AML-193 (cell line): ENCODE measurements around the gene KIFAP3.
"Not testable (repeated sequence)": the region's sequence is repeated elsewhere in the genome, so short reads cannot be mapped to it uniquely, and the experiment has no call there.

Experiments used
- DNase-seq, 2 experiments: peaks; one replicate each; lab custom pipeline; 2025; lab: John Stamatoyannopoulos, UW

KIFAP3 gene

DNA sequence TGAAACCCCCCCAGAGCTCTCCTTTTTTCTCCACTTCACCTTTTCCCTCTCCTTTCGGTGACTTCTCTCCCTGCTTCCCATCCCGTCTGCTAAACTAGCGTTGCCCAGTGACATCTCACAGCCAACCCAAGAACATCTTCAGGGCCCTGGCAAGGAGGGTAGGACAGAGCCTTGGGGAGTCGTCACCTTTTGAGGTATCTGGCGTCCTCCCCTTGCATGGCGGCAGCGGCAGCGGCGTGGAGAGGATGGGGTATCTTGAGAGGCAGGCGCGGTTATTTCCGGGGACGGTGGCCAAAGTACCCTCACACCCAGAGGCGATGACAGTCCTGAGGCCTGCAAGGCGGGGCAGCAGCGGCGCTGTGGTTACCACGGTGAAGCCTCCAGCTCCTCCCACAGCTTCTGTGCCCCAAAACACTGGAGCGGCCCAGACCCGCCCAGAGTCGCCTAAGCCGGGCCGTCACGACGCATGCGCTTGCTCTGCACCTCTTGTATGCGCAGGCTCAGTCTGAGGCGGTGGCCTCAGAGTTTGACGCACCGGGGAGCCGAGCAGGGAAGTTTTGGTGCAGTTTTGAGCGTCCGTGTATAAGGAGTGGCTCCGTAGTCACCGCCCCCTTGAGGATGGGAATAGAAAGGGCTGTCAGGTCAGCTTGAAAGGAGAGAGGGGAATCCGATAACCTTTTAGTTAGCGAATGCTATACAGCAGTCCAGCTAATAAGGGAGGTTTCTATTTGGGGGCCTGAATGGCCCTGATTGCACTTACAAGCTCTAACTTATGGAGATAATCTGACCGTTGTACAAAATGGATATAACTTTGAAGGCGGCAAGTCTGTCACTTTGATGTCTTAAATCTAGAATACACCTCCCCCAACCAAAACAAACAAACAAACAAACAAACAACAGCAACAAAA lies at the start of gene KIFAP3:
KIFAP3 (minus strand) TSS at position 446 of the 908 bp plus-strand sequence; CDS start at position 218, 228 bp downstream.
- DNase-seq = peak; percentile 98 to 99

DNA sequence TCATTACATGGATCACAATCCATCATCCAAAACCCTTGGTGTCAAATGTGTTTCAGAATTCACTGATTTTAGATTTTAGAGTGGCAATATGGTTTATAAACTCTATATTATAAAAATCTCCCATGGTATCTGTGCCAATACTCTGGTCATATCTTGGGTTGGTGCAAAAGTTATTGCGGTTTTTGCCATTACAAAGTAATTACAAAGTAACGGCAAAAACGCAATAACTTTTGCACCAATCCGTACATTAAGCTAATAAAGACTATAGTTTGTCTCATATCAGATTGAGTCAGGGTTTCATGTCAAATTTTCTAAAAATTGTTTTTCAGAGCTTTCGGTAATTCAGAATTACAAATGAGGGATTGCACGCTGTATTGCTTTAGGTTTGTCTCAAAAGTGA lies 47.9 kb upstream of the KIFAP3 start:
- DNase-seq = no peak

DNA sequence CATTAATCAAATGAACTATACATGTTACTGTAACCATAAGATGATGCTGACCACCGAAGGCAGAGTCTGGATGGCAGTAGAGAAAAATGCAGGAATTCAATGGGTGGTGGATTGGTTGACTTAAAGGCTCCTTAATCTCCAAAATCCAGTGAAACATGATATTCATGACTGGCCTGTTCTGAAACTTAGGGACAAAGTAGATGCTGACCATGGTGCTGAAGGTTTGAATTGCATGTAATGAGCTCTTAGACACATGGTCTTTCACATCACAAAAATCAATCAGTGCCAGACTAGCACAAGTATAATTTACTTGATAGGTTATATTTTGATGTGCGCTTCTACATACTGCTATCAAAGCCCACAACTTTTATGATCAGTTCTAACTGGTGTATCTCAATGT lies 40.4 kb upstream of the KIFAP3 start:
- DNase-seq = no peak

DNA sequence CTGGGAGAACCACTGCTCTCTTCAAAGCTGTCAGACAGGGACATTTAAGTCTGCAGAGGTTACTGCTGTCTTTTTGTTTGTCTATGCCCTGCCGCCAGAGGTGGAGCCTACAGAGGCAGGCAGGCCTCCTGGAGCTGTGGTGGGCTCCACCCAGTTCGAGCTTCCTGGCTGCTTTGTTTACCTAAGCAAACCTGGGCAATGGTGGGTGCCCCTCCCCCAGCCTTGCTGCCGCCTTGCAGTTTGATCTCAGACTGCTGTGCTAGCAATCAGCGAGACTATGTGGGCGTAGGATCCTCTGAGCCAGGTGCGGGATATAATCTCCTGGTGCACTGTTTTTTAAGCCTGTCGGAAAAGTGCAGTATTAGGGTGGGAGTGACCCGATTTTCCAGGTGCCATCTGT lies 38.6 kb upstream of the KIFAP3 start:
- DNase-seq = not testable (repeated sequence)

DNA sequence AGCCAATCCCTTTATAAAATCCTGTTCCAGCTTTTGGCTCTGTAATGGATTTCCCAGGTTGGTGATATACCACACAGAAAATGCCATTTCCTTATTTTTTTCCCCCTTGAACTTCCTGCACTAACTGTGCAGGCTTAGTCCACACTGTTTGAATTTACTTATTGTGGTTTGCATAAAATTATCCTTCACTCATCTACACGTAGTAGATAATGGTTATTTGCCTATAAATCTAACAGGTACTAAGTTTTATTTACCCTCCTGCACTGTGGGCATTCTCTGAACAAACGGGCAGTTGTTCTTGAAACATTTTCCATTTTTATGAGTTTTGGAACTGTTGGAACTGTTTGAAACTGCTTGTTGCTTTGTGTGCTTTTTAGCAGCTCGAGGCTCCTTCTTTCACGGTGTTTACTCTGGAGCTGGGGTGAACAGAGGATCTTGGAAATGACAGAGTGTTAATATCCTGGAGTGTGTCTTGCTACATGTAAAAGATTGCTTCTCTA lies 23.0 kb upstream of the KIFAP3 start:
- no peak for DNase-seq

DNA sequence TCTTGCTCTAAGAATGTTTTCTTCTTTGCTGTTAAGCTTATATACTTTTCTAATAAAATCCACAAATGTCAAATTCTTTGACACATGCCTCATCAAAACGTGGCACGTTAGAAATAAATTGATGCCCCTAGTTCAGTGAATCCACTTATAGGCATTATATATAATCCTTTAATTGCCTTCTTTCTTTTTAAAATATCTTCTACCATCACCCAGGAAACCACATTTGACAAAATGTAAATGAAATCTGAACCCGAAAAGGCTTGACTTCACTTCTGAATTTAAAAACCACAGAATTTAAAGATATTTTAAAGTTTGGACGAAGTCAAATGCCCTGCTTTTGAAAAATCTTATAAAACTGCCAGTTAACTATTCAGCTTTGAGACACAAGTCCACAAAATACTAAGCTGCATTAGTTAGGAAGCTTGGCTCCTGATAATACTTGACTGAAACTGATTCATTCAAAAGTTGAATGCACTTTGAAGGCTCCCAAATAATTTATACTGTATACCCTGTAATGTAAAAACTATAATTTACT lies 22.4 kb upstream of the KIFAP3 start:
- no peak for DNase-seq

DNA sequence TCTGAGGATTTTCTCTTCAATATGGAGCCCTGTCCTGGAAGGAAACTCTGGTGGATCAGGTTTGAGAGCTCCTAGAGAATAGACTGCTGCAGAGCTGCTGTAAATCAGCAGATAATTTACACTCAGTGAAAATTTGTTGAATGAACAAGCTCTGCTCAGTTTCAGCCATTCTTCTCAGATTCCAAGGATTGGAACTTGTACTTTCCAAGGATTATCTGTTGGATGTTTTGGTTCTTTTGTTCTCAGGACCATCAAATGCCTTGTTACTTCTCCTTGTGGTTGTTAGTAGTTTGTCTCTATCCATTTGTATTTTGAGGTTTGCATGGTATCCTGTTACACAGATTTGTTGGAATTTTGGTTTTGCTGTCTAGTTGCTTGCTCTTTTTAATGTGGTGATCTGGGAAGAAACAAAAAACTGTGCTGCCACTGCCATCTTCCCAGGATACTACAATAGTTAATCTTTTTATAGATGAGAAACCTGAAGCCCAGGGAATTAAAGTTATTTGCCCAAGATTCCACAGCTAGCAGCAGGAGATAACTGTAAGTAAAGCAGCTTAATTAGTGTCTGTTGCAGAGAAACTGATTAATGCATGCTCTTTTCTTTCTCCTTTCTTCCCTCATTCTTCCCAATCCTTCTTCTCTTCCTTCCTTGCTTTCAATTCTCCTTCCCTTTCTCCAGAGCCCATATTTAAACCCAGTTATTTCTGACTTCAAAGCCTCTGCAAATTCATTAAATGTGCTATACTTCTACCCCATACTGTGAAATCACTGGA lies 21.7 kb upstream of the KIFAP3 start:
- no peak for DNase-seq

DNA sequence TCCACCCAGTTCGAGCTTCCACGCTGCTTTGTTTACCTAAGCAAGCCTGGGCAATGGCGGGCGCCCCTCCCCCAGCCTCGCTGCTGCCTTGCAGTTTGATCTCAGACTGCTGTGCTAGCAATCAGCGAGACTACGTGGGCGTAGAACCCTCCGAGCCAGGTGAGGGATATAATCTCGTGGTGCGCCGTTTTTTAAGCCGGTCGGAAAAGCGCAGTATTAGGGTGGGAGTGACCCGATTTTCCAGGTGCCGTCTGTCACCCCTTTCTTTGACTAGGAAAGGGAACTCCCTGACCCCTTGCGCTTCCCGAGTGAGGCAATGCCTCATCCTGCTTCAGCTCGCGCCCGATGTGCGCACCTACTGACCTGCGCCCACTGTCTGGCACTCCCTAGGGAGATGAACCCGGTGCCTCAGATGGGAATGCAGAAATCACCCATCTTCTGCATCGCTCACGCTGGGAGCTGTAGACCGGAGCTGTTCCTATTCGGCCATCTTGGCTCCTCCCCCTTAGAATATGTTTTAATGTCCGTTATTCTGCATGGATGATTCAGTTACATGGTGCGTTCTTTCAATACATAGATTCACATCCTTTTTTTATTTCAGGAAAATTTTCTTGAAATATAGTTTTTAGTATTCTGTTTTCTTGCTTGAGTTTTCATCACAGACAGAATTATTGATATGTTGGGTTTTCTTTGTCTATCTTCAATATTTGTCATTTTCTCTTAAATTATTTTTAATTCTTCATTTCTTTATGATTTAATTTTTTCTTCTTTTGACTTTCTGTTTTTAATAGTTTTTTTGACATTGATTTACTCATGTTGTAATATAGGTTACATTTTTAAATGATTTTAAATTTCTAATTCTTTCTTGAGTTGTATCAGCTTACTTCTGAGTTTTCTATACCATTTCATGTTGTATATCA lies 20.5 kb upstream of the KIFAP3 start:
- DNase-seq = not testable (repeated sequence)

DNA sequence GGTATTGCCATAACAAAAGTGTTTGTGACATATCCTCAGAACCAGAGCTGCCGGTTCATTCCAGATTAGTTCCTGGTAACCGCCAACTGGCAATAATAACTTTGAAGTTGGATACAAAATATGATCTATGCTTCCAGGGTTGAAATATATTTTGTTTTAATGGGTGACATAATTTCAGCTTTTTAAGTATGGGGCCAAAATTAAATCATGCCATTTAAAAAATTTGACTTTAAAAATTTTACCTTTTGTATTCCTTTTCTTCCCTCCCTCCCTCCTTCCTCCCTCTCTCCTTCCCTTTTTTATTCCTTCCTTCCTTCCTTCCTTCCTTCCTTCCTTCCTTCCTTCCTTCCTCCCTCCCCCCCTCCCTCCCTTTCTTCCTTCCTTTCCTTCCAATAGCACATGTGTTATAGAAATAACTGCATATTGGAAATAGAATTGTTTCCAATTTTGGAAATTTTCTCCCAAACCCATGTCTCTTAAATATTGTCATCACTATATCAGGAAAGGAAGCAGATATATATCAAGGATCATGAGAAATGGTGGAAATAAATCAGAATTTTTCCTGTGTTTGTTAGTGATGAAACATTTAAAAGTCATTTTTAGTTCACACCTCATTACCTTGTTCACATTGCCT lies 12.0 kb upstream of the KIFAP3 start:
- DNase-seq = no peak

DNA sequence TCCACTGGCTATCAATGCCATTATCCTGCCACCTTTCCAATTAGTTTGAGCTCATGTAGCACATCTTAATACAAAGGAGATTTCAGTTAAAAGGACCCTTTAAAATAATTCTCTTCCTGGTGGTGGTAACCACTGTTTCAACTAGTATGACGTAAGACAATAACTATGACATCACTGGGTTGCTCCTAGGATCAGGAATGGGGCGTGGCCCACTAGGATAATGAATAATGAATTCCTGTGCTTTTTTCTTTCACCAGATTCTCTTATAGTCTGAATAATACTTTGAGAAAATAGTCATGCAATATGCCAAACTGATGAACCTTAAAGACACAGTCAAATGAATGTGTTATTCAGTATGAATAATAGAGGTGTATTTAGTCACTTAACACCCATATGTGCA lies 10.6 kb upstream of the KIFAP3 start:
- no peak for DNase-seq

DNA sequence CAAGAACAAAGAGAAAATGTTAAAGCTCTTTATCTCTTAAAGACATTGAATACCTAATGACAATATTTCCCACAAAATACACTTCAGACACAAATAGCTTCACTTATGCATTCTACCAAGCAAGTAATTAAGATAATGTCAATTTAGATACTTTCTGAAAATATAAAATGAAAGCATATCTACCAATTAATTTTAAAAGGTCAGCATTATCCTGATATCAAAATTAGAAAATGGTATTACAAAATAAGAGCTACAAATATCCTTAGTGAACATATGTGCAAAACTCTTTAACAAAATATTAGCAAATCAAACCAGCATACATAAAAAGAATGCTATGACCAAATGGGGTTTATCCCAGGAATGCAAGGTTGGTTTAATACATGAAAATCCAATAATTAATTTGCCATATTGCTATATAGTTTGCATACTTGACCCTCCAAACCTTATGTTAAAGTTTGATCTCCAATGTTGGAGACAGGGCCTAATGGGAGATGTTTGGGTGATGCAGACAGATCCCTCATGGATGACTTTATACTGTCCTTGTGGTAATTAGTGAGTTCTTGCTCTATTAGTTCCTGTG lies 4.2 kb upstream of the KIFAP3 start:
- no peak for DNase-seq

DNA sequence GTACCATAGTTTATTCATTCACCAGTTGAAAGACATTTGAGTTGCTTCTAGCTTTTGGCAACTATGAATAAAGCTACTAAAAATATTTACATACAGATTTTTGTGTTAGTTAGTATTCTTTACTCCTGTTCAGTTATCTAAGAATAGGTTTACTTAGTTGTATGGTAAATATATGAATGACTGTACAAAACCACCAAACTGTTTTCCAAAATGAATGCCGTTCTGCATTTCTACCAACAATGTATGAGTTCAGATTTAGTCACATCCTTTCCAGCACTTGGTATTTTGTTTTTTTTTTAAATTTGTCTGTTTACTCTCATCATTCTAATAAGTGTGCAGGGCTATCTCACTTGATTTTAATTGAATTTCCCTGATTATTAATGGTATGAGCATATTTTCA lies 3.4 kb upstream of the KIFAP3 start:
- DNase-seq = no peak

DNA sequence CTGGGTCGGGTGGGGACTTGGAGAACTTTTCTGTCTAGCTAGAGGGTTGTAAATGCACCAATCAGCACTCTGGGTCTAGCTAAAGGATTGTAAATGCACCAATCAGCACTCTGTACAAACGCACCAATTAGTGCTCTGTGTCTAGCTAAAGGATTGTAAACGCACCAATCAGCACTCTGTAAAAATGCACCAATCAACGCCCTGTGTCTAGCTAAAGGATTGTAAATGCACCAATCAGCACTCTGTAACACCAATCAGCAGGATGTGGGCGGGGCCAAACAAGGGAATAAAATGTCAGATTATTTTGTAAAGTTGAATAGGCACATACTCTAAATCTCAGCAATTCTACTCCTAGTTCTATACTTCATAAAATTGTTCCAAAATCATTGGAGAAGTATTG lies 2.5 kb upstream of the KIFAP3 start:
- DNase-seq = not testable (repeated sequence)

DNA sequence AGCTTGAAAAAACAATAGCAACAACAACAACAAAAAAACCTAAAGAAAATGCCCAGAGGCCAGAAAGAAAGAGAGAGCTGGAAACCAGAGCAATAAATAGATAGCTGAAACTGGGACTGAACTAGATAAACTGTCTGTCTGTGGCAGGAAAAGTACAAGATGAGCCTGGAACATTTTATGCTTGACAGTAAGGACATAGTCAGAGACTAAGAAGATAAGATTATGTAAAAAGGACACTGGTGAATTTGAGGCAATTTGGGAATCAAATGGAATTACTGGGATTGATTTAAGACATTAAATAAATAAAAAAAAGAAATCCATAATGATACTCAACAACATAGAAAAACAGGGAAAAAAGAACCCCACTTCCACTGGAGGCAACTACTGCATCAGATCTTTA lies 1.7 kb upstream of the KIFAP3 start:
- DNase-seq = no peak

DNA sequence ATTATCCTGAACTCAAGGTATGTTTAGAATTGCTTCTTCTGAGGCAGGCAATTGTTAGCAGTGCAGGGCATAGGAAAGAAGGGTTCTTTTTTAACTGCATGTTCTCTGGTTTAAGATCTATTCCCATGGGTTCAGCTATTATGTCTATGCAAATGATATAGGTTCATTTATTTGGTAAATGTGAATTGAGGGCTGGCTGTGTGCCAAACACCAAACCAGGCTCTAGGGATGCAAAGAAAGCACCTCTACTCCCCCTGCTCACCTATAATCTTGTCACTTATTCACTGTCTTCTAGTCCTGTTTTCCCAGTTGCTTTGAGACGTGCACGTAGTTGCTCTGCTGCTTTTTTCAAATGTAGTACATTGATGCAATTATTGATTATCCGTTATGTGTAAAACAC lies 691 bp upstream of the KIFAP3 start:
- no peak for DNase-seq

DNA sequence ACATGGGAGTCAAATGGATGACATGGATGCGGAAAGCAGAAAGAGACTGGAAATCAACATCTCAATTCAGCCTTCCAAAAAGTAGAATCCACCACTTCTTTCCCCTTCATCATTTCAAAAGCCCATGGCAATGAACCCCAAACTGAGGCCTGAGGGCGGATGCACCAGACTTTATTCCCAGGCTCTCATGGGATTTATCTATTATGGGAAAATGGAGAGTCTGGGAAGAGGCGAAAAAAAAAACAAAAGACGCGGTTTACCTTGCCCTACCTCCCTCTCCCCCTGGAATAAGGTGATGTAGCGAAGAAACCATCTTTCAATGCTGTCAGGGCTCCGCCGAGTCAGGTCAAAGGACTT lies 624 bp downstream of the KIFAP3 start:
- no peak for DNase-seq

DNA sequence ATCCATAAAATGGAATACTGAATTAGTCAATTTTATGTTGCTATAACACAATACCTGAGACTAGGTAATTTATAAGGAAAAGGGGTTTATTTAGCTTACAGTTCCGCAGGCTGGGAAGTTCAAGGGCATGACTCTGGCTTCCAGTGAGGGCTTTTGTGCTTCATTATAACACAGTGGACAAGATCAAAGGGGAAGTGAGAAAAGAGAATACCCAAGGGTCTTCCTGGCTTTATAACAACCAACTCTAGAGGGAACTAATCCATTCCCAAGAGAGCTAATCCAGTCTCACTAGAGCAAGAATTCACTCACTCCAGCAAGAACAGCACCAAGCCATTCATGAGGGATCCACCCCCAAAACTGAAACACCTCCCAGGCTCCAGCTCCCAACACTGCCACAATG lies 3.1 kb downstream of the KIFAP3 start:
- DNase-seq = no peak

DNA sequence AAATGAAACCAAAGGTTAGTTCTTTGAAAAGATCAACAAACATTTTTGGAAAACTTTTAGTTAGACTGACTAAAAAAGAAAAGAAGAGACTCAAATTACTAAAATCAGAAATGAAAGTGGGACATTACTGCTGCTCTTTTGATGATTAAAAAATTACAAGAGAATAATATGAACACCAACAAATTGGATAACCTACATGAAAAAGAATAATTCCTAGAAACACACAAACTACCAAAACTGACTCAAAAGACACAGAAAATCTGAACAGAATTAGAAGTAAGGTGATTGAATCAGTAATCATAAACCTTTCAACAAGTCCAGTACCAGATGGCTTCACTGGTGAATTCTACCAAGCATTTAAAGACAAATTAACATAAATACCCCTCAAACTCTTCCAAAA lies 5.6 kb downstream of the KIFAP3 start:
- DNase-seq = no peak

DNA sequence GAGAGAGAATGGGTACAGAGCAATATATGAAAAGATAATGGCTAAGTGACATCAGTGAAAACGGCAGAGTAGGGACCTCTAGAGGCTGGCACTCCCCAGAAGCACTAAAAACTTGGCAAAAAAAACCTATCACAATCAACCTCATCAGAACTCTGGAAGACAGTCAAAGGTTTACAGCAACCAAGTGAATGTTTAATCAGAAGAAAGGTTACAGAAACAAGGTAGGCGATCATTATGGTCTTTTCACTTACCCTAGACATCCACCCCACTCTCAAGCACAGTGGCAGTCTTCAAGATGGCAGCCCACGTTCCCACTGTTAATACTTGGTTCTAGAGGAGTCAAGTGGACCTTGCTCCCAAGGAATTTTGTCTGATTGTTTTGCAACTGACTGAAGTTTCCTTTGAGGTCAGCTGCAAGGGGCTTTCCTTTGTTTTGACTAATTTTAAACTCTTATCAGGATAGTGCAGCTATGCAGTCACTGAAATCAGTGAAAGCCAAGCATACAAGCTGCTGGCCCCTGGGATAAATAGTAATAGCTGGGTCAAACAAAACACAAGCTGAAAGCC lies 7.2 kb downstream of the KIFAP3 start:
- DNase-seq = no peak

DNA sequence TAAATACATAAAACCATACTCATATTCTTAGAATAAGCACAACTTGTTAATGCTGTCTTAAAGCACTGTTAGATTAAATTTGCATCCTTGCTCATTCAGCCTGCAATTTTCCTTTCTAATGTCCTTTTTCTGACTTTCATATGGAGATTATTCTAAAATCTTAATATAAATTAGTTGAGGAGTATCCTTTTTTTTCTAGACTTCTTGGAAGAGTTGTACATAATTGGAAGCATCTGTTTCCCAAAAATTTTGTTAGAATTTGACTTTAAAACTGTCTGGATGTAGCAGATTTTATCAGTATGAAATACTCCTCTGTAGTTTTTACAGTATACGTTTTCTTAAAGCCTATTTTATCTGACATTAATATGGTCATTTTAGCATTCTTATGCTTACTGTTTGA lies 9.7 kb downstream of the KIFAP3 start:
- DNase-seq = no peak
